H1 (cell line): ENCODE results near the gene FGF12. TPM values are rescaled to one million over a fixed set of nuclear protein-coding genes. Genes with fewer than 3 reads are reported as not detected.

Experiments used
- CBX5 ChIP-seq: fragments of 300-800, 300-1000 bp; sonication (generic); IDR thresholded peaks from 2 replicates; pipeline ENCODE4 v1.7.1; 2016; ENCODE audit warnings: antibody characterized with exemption, low read length, low read depth
- CREB1 ChIP-seq: IDR thresholded peaks from 2 replicates; pipeline ENCODE4 v1.6.1; 2012; ENCODE audit warnings: inconsistent platforms
- CTCF ChIP-seq, 3 experiments: IDR thresholded peaks; 1 replicate in 2 of 3; 2 replicates in 1 of 3; pipeline versions ENCODE4 v1.5.1 to v1.6.1; 2011; ENCODE audit warnings: low read length in 3 of 3, mild to moderate bottlenecking in 3 of 3, inconsistent platforms in 2 of 3, low read depth in 1 of 3, moderate library complexity in 1 of 3; ENCODE audit not compliant: insufficient read depth in 1 of 3; ENCODE audit errors: control extremely low read depth in 1 of 3
- E2F6 ChIP-seq: IDR thresholded peaks from 2 replicates; pipeline ENCODE4 v1.6.1; 2012; ENCODE audit warnings: inconsistent platforms
- HDAC2 ChIP-seq, 2 experiments: fragments of 300-600 bp in 1 of 2; sonication (generic) in 1 of 2; IDR thresholded peaks; 2 replicates each; pipeline ENCODE4 v1.6.1; 2011 to 2012; ENCODE audit warnings: low read depth in 2 of 2, low read length in 2 of 2, mild to moderate bottlenecking in 2 of 2, moderate library complexity in 2 of 2, borderline replicate concordance in 1 of 2, inconsistent platforms in 1 of 2
- KDM4A ChIP-seq: IDR thresholded peaks from one replicate; pipeline ENCODE4 v1.7.1; 2012; ENCODE audit warnings: low read depth, mild to moderate bottlenecking, moderate library complexity, low read length, inconsistent platforms; ENCODE audit not compliant: severe bottlenecking
- NANOG ChIP-seq: IDR thresholded peaks from 2 replicates; pipeline ENCODE4 v1.6.1; 2011; ENCODE audit warnings: low read length, low read depth, mild to moderate bottlenecking, inconsistent platforms; ENCODE audit not compliant: insufficient read depth, poor library complexity, severe bottlenecking
- POLR2A ChIP-seq, 2 experiments: IDR thresholded peaks; 1 replicate in 1 of 2; 2 replicates in 1 of 2; pipeline ENCODE4 v1.6.1; 2011; ENCODE audit warnings: low read depth in 2 of 2, low read length in 2 of 2, mild to moderate bottlenecking in 2 of 2; ENCODE audit errors: control extremely low read depth in 1 of 2
- POLR2AphosphoS5 ChIP-seq: IDR thresholded peaks from 2 replicates; pipeline ENCODE4 v1.6.1; 2011; ENCODE audit warnings: low read depth, low read length
- RAD21 ChIP-seq, 2 experiments: IDR thresholded peaks in 1 of 2; conservative IDR thresholded peaks in 1 of 2; 2 replicates each; pipeline ENCODE4 v1.6.1; 2011; ENCODE audit warnings: low read depth in 2 of 2, low read length in 2 of 2, improper control_type of control experiment in 1 of 2, inconsistent platforms in 1 of 2, mild to moderate bottlenecking in 1 of 2, moderate library complexity in 1 of 2
- SIN3A ChIP-seq, 2 experiments: IDR thresholded peaks in 1 of 2; conservative IDR thresholded peaks in 1 of 2; 2 replicates each; pipeline ENCODE4 v1.6.1; 2011 to 2012; ENCODE audit warnings: low read length in 2 of 2, improper control_type of control experiment in 1 of 2, low read depth in 1 of 2, mild to moderate bottlenecking in 1 of 2
- SP2 ChIP-seq: IDR thresholded peaks from 2 replicates; pipeline ENCODE4 v1.6.1; 2012; ENCODE audit warnings: mild to moderate bottlenecking, low read length, inconsistent platforms
- TBP ChIP-seq: IDR thresholded peaks from 2 replicates; pipeline ENCODE4 v1.6.1; 2011; ENCODE audit warnings: low read depth, low read length, improper control_type of control experiment
- YY1 ChIP-seq: IDR thresholded peaks from 2 replicates; pipeline ENCODE4 v1.6.1; 2011; ENCODE audit warnings: low read depth, mild to moderate bottlenecking, low read length
- polyA plus RNA-seq, 7 experiments: library from polyadenylated mRNA; depleted of rRNA in 3 of 7; stranded (reverse) in 5 of 7; unstranded in 2 of 7; fragments of >200 nt in 5 of 7; fragments of 200-250 nt in 2 of 7; gene quantifications; 1 replicate in 5 of 7; 2 replicates in 1 of 7; 4 replicates in 1 of 7; pipeline versions ENCODE4 v1.2.1 to v1.2.3, GENCODE V29; 2011 to 2013; ENCODE audit warnings: missing spikeins in 2 of 7, mixed read lengths in 2 of 7
- total RNA-seq: library from RNA; stranded (reverse); fragmentation: NEBNext Ultra II Directional; extraction: Animal tissue kit (Norgen Biotek cat#: 25700); gene quantifications from 2 replicates; pipeline ENCODE4 v1.2.1, GENCODE V29; 2021

Gene FGF12
- total and polyA plus RNA-seq, 2 of the 8 experiments (the other 6 are each of a cell fraction or from before 2014, with no cell fraction given) = 4.1 to 16.6 TPM

- peak; percentile 13 to 29; a peak in 2 of 4 replicates for TF ChIP-seq RAD21 (IDR thresholded peaks at IDR 0.05 in 1 of 2, conservative IDR thresholded peaks at IDR 0.05 in 1 of 2; ENCODE audit: low read depth in 2 of 2, low read length in 2 of 2)
- TF ChIP-seq TBP = peak; percentile 27; the same call in 1 of the 2 replicates
- no peak for TF ChIP-seq CBX5
- 0 out of 4 replicates have a peak, but pooled peaks of 1 of the 2 experiments have one; percentile 49 for TF ChIP-seq HDAC2 (IDR thresholded peaks at IDR 0.05; ENCODE audit: borderline replicate concordance in 1 of 2, low read depth in 2 of 2, low read length in 2 of 2)
- TF ChIP-seq NANOG = no peak
- TF ChIP-seq YY1 = no peak
- peak; percentile 46 to 75 (median 54) for TF ChIP-seq CTCF (IDR thresholded peaks at IDR 0.05; ENCODE audit: control extremely low read depth in 1 of 3, insufficient read depth in 1 of 3, low read depth in 1 of 3, low read length in 3 of 3)
- no peak for TF ChIP-seq SP2
- peak; percentile 96 for TF ChIP-seq KDM4A
- TF ChIP-seq E2F6 = peak; percentile 87
- peak in 1 of 2 experiments; percentile 16; a peak in 1 of 4 replicates for TF ChIP-seq SIN3A (conservative IDR thresholded peaks at IDR 0.05 in 1 of 2, IDR thresholded peaks at IDR 0.05 in 1 of 2; ENCODE audit: low read depth in 1 of 2, low read length in 2 of 2)
- 0 out of 2 replicates have a peak, but pooled peaks have one; percentile 19 for TF ChIP-seq POLR2AphosphoS5
- peak in 1 of 2 experiments; percentile 59; a peak in 2 of 3 replicates for TF ChIP-seq POLR2A (IDR thresholded peaks at IDR 0.05; ENCODE audit: control extremely low read depth in 1 of 2, low read depth in 2 of 2, low read length in 2 of 2)
- TF ChIP-seq CREB1 = peak; percentile 69
These were observed 212.3 kb downstream of the FGF12 start (continued) for GRCh38 chr3:192514754-192515663.
